Adrenal gland (tissue), 12 donors: ENCODE results near the gene C19orf73. TPM values are rescaled to one million over a fixed set of nuclear protein-coding genes. Genes with fewer than 3 reads are reported as not detected.
A peak's percentile ranks its signal among the peaks of the same experiment; 100 is the strongest.

Experiments
- DNase-seq, 7 donors: peaks; one replicate each; pipeline ENCODE4 v3.0.0-alpha.2; 2019 to 2020
- H3K27ac ChIP-seq, 5 donors: fragments of 200-600 bp; sonication (generic) in 4 of 5; 1 replicate in 3 of 5; 2 replicates in 2 of 5; pipeline versions ENCODE4 v1.5.1 to v1.8.0; 2016 to 2020; ENCODE audit warnings: mild to moderate bottlenecking in 1 of 5
- H3K27me3 ChIP-seq: fragments of 200-600 bp; 2 replicates; pipeline ENCODE4 v1.8.0; 2021
- H3K36me3 ChIP-seq, 2 donors: fragments of 200-600 bp; replicated peaks in 1 of 2; 1 replicate in 1 of 2; 2 replicates in 1 of 2; pipeline versions ENCODE4 v1.5.1 to v1.8.0; 2018 to 2022
- H3K4me1 ChIP-seq, 2 donors: fragments of 200-600 bp; replicated peaks in 1 of 2; 1 replicate in 1 of 2; 2 replicates in 1 of 2; pipeline versions ENCODE4 v1.5.1 to v1.8.0; 2018 to 2021
- H3K4me3 ChIP-seq, 4 donors: fragments of 200-600 bp; sonication (generic) in 3 of 4; one replicate each; pipeline ENCODE4 v1.5.1; 2016 to 2018
- H3K9me3 ChIP-seq, 3 donors: fragments of 200-600 bp; sonication (generic) in 1 of 3; replicated peaks in 1 of 3; 1 replicate in 2 of 3; 2 replicates in 1 of 3; pipeline versions ENCODE4 v1.5.1 to v1.8.0; 2016 to 2021
- CTCF ChIP-seq, 6 experiments: fragments of 450-650 bp in 4 of 6; fragments of 200-600 bp in 2 of 6; sonication (generic) in 1 of 6; IDR thresholded peaks; 1 replicate in 5 of 6; 2 replicates in 1 of 6; pipeline versions ENCODE4 v1.5.1 to v1.8.0; 2016 to 2021; ENCODE audit warnings: antibody characterized with exemption in 6 of 6, mild to moderate bottlenecking in 2 of 6, moderate library complexity in 1 of 6
- POLR2A ChIP-seq, 2 donors: fragments of 450-650 bp; IDR thresholded peaks; one replicate each; pipeline ENCODE4 v1.6.1; 2017; ENCODE audit warnings: antibody characterized with exemption in 2 of 2, mild to moderate bottlenecking in 2 of 2, moderate library complexity in 1 of 2
- WGBS, 4 donors: extraction: QIAGEN DNeasy Blood & Tissue Kit in 2 of 4; methylation state at CpG; one replicate each; pipeline versions ENCODE4 v1.1.5 to v1.1.7; 2013 to 2017; 5-methylcytosine and 5-hydroxymethylcytosine counted together
- intact Hi-C, 2 donors: fragments of 100-400 bp; cut with DNase I; formaldehyde crosslinking; loops; one replicate each; pipeline versions ENCODE4 v1.14.1 to v1.15.0; 2022 to 2023
- polyA plus RNA-seq, 3 donors: library from polyadenylated mRNA; stranded (reverse); fragments of 200-250 nt in 2 of 3; fragments of 350-450 nt in 1 of 3; fragmentation: Illumina TruSeq in 1 of 3; extraction: RNeasy Lipid Tissue Mini Kit (QIAGEN cat#74804) in 1 of 3; gene quantifications; one replicate each; pipeline ENCODE4 v1.2.3, GENCODE V29; 2013 to 2014
- total RNA-seq, 9 donors: library from RNA; depleted of rRNA in 4 of 9; stranded (reverse); fragments of >200 nt in 4 of 9; fragments of 120-200 nt in 1 of 9; fragmentation: NEBNext Ultra II Directional in 1 of 9; extraction: Animal tissue kit (Norgen Biotek cat#: 25700) in 1 of 9; gene quantifications; one replicate each; pipeline versions ENCODE4 v1.1.0 to v1.2.4, GENCODE V29; 2013 to 2023
- donor health status: healthy with polysubstance abuse.
- donor health status: Bipolar disorder and iron deficiency.
- donor health status: DM: yes; HTN: yes; CAD: no.
- donor health status: DM: no; HTN: no; CAD: no.
- donor health status: DM: no; HTN: no; CAD: no.
- donor health status: DM: yes; HTN: yes; CAD: no.

C19orf73 gene
- total and polyA plus RNA-seq, 12 donors = 0.94 to 8.2 (median 1.8) TPM

GRCh38 chr19:49085868-49086232, 33.1 kb downstream of the C19orf73 start:
- no peaks in the 10 kb centered on the region for H3K9me3 ChIP-seq
- H3K27ac ChIP-seq = peak overlapping the region in 4 of 5 donors; percentile 79 to 89 (median 85)
- TF ChIP-seq CTCF (IDR thresholded peaks at IDR 0.05) (no peak), POLR2A (IDR thresholded peaks at IDR 0.05) (no peak)
- no peak for DNase-seq
- peaks cover 10 to 32% of the 10 kb centered on the region in 2 donors for H3K4me1 ChIP-seq
- H3K27me3 ChIP-seq = no peaks in the 10 kb centered on the region
- H3K4me3 ChIP-seq = peak overlapping the region; percentile 68 to 87 (median 79)
- peaks cover 0 to 30% of the 10 kb centered on the region in 2 donors for H3K36me3 ChIP-seq
- WGBS, 4 donors = 0% methylated on average over 14 of the region's 14 CpGs
- intact Hi-C loops = no loop called here

DNA sequence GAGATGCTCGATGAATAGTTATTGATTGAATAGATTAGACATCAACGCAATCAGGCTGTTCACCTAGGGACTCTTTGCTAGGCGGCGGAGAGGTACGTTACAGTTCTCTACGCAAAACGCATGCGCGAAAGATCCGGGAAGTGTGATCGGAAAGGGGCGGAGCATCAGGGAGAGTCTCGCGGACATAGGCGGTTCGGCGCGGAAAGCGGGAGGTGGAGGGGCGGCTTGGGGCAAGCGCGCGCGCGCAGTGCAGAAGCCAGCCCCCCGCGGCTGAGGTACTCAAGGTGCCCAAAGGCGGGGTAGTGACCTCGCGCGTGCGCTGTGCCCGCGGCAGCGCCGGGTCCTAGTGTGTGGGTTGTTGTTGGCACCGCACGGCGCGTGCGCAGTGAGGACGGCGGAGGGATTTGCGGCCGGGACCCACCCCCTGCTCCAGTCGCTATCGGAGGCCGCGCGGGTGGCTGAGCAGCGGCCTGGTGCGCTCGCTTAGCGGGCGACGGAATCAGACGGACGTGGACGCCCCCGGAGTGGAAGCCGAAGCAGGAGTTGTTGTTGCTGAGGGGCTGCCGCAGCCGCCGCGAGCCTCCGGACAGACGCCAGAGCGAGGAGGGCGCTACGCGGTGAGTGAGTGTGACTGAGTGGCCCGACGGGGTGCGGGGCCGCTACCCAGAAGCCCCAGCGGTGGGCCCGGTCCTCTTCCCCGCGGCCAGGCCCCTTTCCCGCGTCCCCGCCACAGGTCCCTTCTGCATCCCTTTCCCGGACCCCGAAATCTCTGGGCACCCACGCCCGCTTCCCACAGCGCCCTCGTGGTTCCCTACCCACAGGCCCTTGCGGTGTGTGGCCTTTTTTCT, 33.7 kb downstream of the C19orf73 start, which contains the start of gene SNRNP70:
SNRNP70 (plus strand) TSS at position 432 of the 848 bp plus-strand sequence. CDS start 964 bp downstream, outside the sequence.
- peaks cover 10 to 32% of the 10 kb centered on the region in 2 donors for H3K4me1 ChIP-seq
- peaks cover 0 to 24% of the 10 kb centered on the region in 2 donors for H3K36me3 ChIP-seq
- H3K27ac ChIP-seq = peak within 1 kb of the TSS; percentile 79 to 91 (median 88)
- no peaks in the 10 kb centered on the region for H3K9me3 ChIP-seq
- intact Hi-C loops = no loop called here
- TF ChIP-seq POLR2A (IDR thresholded peaks at IDR 0.05) (peak; percentile 87 to 89), CTCF (IDR thresholded peaks at IDR 0.05) (peak in 1 of 6 experiments; percentile 15)
- H3K27me3 ChIP-seq = no peaks in the 10 kb centered on the region
- peak within 1 kb of the TSS; percentile 68 to 87 (median 79) for H3K4me3 ChIP-seq
- peak; percentile 99 to 100 (median 100) for DNase-seq
- WGBS, 4 donors = 0 to 1% (median 1%) methylated on average over 26 to 89 of the region's 89 CpGs

- 63 to 69% (median 67%) methylated on average over 25 to 26 of the region's 26 CpGs for WGBS, 4 donors
- Histone ChIP-seq H3K4me3 (peak overlapping the region in 1 of 4 donors; percentile 68), H3K36me3 (peaks cover 0 to 18% of the 10 kb centered on the region in 2 donors), H3K27me3 (no peaks in the 10 kb centered on the region), H3K4me1 (peaks cover 10 to 32% of the 10 kb centered on the region in 2 donors), H3K9me3 (no peaks in the 10 kb centered on the region), H3K27ac (peak overlapping the region; percentile 43 to 91 (median 88))
- intact Hi-C loops = no loop called here
- TF ChIP-seq CTCF (IDR thresholded peaks at IDR 0.05) = no peak
- TF ChIP-seq POLR2A (IDR thresholded peaks at IDR 0.05) = no peak
- DNase-seq = no peak
Measured at GRCh38 chr19:49084206-49085019, 34.5 kb downstream of the C19orf73 start.

GRCh38 chr19:49081273-49081672, 37.7 kb downstream of the C19orf73 start:
- H3K9me3 ChIP-seq = no peaks in the 10 kb centered on the region
- H3K27me3 ChIP-seq = no peaks in the 10 kb centered on the region
- intact Hi-C loops = no loop called here
- no peak for TF ChIP-seq CTCF (IDR thresholded peaks at IDR 0.05)
- no peak for TF ChIP-seq POLR2A (IDR thresholded peaks at IDR 0.05)
- no peak overlapping the region for H3K27ac ChIP-seq
- H3K4me3 ChIP-seq = no peak overlapping the region
- H3K36me3 ChIP-seq = no peaks in the 10 kb centered on the region
- DNase-seq = no peak
- WGBS, 4 donors = 86 to 94% (median 89%) methylated on average over 1 of the region's 1 CpG
- H3K4me1 ChIP-seq = peaks cover 4 to 9% of the 10 kb centered on the region in 2 donors
